Keratinocyte (primary cell): ENCODE results near the gene ARL6IP6. TPM values are rescaled to one million over a fixed set of nuclear protein-coding genes. Genes with fewer than 3 reads are reported as not detected.
A peak's percentile ranks its signal among the peaks of the same experiment; 100 is the strongest.

Source experiments
- DNase-seq: peaks from one replicate; pipeline ENCODE4 v3.0.0-alpha.2; 2011; ENCODE audit warnings: low read depth, missing footprints, low spot score
- FAIRE-seq: peaks from 2 replicates; lab custom pipeline; 2011; peaks lifted over from hg19 to GRCh38; lab: Jason Lieb, UNC
- H2AFZ ChIP-seq: 2 replicates; pipeline ENCODE4 v1.6.0; 2012; ENCODE audit warnings: low read length, control low read depth, inconsistent platforms; ENCODE audit not compliant: control insufficient read depth
- H3K27ac ChIP-seq: 2 replicates; pipeline ENCODE4 v1.5.1; 2011; ENCODE audit warnings: low read length; ENCODE audit not compliant: control insufficient read depth, insufficient read depth
- H3K27me3 ChIP-seq: 3 replicates; pipeline ENCODE4 v1.6.0; 2011; ENCODE audit warnings: low read length; ENCODE audit not compliant: control insufficient read depth, insufficient read depth; ENCODE audit errors: extremely low read depth
- H3K36me3 ChIP-seq, 2 experiments: 2 replicates in 1 of 2; 3 replicates in 1 of 2; pipeline ENCODE4 v1.5.1; 2011; ENCODE audit warnings: low read length in 2 of 2, mild to moderate bottlenecking in 1 of 2; ENCODE audit not compliant: control insufficient read depth in 2 of 2, insufficient read depth in 2 of 2; ENCODE audit errors: extremely low read depth in 1 of 2
- H3K4me1 ChIP-seq: 3 replicates; pipeline ENCODE4 v1.5.1; 2011; ENCODE audit warnings: low read length; ENCODE audit not compliant: control insufficient read depth, insufficient read depth; ENCODE audit errors: extremely low read depth
- H3K4me2 ChIP-seq: 3 replicates; pipeline ENCODE4 v1.6.0; 2011; ENCODE audit warnings: low read depth, low read length; ENCODE audit not compliant: control insufficient read depth, insufficient read depth; ENCODE audit errors: extremely low read depth
- H3K4me3 ChIP-seq, 3 experiments: fragments of 200-600 bp in 1 of 3; sonication (generic) in 1 of 3; 2 replicates in 2 of 3; 3 replicates in 1 of 3; pipeline ENCODE4 v1.5.1; 2011 to 2016; ENCODE audit warnings: low read length in 3 of 3, mild to moderate bottlenecking in 3 of 3, control low read depth in 2 of 3, inconsistent platforms in 1 of 3, low read depth in 1 of 3, mixed read lengths in 1 of 3, mixed run types in 1 of 3, moderate library complexity in 1 of 3; ENCODE audit not compliant: control insufficient read depth in 2 of 3, insufficient read depth in 2 of 3; ENCODE audit errors: extremely low read depth in 1 of 3
- H3K79me2 ChIP-seq: 2 replicates; pipeline ENCODE4 v1.6.0; 2012; ENCODE audit warnings: low read length; ENCODE audit not compliant: control insufficient read depth, insufficient read depth
- H3K9ac ChIP-seq: 3 replicates; pipeline ENCODE4 v1.6.0; 2011; ENCODE audit warnings: low read length; ENCODE audit not compliant: control insufficient read depth, insufficient read depth; ENCODE audit errors: extremely low read depth
- H3K9me1 ChIP-seq: 3 replicates; pipeline ENCODE4 v1.6.0; 2011; ENCODE audit warnings: low read length; ENCODE audit not compliant: control insufficient read depth, insufficient read depth; ENCODE audit errors: extremely low read depth
- H3K9me3 ChIP-seq: 2 replicates; pipeline ENCODE4 v1.5.1; 2012; ENCODE audit warnings: low read depth, low read length; ENCODE audit not compliant: control insufficient read depth
- H4K20me1 ChIP-seq: 3 replicates; pipeline ENCODE4 v1.6.0; 2011; ENCODE audit warnings: low read length; ENCODE audit not compliant: control insufficient read depth, insufficient read depth; ENCODE audit errors: extremely low read depth
- CTCF ChIP-seq, 3 experiments: IDR thresholded peaks in 1 of 3; conservative IDR thresholded peaks in 1 of 3; optimal IDR thresholded peaks in 1 of 3; 2 replicates in 2 of 3; 3 replicates in 1 of 3; pipeline versions ENCODE3 to v1.5.1; 2011; ENCODE audit warnings: low read length in 3 of 3, mild to moderate bottlenecking in 3 of 3, moderate library complexity in 2 of 3, control low read depth in 1 of 3, inconsistent platforms in 1 of 3; ENCODE audit not compliant: insufficient read depth in 2 of 3; ENCODE audit errors: extremely low read depth in 1 of 3
- EZH2 ChIP-seq: IDR thresholded peaks from one replicate; pipeline ENCODE4 v1.6.1; 2012; ENCODE audit warnings: inconsistent platforms, mild to moderate bottlenecking, low read length, moderate library complexity
- dilution Hi-C: fragments of 300-500 bp; cut with MboI; formaldehyde crosslinking; loops from one replicate; pipeline ENCODE4 v1.7.0; 2020; ENCODE audit warnings: low sequenced_read_pairs; ENCODE audit not compliant: extremely low pct_ligation_motif_present
- polyA plus RNA-seq, 5 experiments: library from polyadenylated mRNA; depleted of rRNA in 3 of 5; stranded (reverse) in 3 of 5; stranded (forward) in 1 of 5; unstranded in 1 of 5; fragments of >200 nt; gene quantifications; 1 replicate in 1 of 5; 2 replicates in 3 of 5; 3 replicates in 1 of 5; pipeline versions ENCODE4 v1.2.1 to v1.2.3, GENCODE V29; 2011 to 2012; ENCODE audit warnings: missing spikeins in 2 of 5, low read depth in 1 of 5, low replicate concordance in 1 of 5

ARL6IP6 gene
- polyA plus RNA-seq, 1 donor (not counting 4 experiments of a cell fraction or from before 2014, with no cell fraction given) = 52.5 TPM

- H3K9me3 ChIP-seq = no peaks in the 10 kb centered on the region
- dilution Hi-C loops = no loop called here
- no peak for TF ChIP-seq EZH2
- FAIRE-seq (no peak), DNase-seq (no peak)
- H3K27me3 ChIP-seq = no peaks in the 10 kb centered on the region
- H3K4me2 ChIP-seq = no peak overlapping the region
- peaks cover 6% of the 10 kb centered on the region for H4K20me1 ChIP-seq
- H3K27ac ChIP-seq = no peak overlapping the region
- no peak overlapping the region for H2AFZ ChIP-seq
- no peak overlapping the region for H3K9ac ChIP-seq
- H3K4me3 ChIP-seq = no peak overlapping the region
- peaks cover 7% of the 10 kb centered on the region for H3K4me1 ChIP-seq
- H3K36me3 ChIP-seq = peaks cover 19 to 24% of the 10 kb centered on the region in 2 experiments
- H3K79me2 ChIP-seq = peaks cover 100% of the 10 kb centered on the region
- no peaks in the 10 kb centered on the region for H3K9me1 ChIP-seq
Observed at GRCh38 chr2:152710713-152711112, 7.7 kb upstream of the ARL6IP6 start.

- Histone ChIP-seq H3K9me3 (no peaks in the 10 kb centered on the region), H3K27ac (no peak overlapping the region), H3K9ac (no peak overlapping the region), H3K79me2 (peaks cover 79% of the 10 kb centered on the region), H2AFZ (no peak overlapping the region), H3K36me3 (peaks cover 9 to 17% of the 10 kb centered on the region in 2 experiments), H3K27me3 (no peaks in the 10 kb centered on the region), H4K20me1 (peaks cover 3% of the 10 kb centered on the region), H3K4me3 (peak overlapping the region in 1 of 3 experiments; percentile 99), H3K4me2 (peak overlapping the region; percentile 13), H3K4me1 (peaks cover 17% of the 10 kb centered on the region), H3K9me1 (no peaks in the 10 kb centered on the region)
- no peak for TF ChIP-seq EZH2
- TF ChIP-seq CTCF (optimal IDR thresholded peaks at IDR 0.05 in 1 of 3, IDR thresholded peaks at IDR 0.05 in 1 of 3, conservative IDR thresholded peaks at IDR 0.05 in 1 of 3; ENCODE audit: extremely low read depth in 1 of 3, insufficient read depth in 2 of 3, low read length in 3 of 3) = no peak
- dilution Hi-C loops = no loop called here
- DNase-seq (no peak), FAIRE-seq (no peak)
Observed at GRCh38 chr2:152715112-152715511, 3.3 kb upstream of the ARL6IP6 start.
